ENCODE measurements around the gene DUSP6.

DUSP6 gene, protein sequence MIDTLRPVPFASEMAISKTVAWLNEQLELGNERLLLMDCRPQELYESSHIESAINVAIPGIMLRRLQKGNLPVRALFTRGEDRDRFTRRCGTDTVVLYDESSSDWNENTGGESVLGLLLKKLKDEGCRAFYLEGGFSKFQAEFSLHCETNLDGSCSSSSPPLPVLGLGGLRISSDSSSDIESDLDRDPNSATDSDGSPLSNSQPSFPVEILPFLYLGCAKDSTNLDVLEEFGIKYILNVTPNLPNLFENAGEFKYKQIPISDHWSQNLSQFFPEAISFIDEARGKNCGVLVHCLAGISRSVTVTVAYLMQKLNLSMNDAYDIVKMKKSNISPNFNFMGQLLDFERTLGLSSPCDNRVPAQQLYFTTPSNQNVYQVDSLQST

DNA sequence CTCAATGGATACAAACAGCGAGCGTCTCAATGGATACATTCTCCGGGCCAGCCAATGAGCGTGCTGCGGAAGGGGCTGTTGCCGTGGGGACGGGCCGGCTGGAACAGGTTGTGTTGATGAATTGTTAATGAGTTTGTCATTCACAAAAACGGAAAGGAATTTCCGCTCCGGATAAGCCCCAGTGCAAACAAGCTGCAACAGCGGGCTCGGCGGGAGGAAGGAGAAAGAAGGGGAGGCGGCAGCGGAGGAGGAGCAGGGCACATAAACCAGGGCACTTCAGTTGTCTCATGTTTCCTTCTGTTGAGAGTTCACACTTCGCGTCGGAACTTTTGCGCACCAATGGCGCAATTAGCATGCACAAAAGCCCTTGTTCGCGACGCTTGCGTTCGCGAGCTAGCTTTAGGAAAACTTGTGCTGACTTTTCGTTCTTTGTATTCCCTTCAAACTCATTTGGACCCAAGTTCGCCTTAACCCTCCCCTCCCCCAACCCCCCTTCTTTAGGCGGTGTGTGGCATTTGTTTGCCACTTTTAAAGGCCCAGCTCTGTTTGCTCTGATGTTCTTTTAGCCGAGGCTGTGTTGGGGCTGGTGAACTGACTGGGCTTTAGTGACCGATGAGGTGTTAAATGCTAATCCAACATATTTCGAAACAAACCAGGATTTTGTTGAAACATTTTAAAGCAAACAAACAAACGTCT, at the start of gene DUSP6:
TSS of gene DUSP6 (minus strand) at position 10 of the 696 bp plus-strand sequence. CDS start 462 bp downstream, outside the sequence.
- peak; percentile 97 for DNase-seq (ENCODE audit: low spot score)

DNA sequence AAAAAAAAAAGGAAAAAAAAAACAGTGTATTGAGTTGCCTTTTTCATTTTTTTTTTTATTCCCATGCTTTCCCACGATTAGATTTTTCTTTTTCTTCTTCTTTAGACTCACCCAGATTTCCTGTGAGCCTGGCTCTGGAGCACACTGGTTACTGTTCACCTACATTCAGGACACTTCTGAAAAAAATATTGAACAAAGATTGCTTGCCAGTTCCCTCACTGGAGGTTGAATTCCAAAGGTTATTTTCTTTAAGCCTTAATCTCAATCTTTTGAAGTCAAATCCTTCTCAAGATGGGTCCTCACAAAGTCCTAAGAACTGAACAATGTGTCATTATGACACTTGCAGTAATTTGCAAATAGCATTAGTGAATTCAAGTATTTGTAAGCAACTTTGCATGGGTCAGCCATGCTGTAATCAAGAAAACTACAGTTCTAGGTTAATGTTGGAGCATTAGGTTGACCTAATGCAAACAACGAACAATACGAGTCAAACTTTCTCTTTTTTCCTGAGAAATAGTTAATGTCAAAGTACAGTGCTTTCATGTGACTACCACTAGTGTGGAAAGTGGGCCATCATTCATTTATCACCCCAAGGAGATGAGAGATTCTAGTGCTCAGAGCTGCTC, 49.2 kb upstream of the DUSP6 start:
- no peak for DNase-seq (ENCODE audit: low spot score)

DNA sequence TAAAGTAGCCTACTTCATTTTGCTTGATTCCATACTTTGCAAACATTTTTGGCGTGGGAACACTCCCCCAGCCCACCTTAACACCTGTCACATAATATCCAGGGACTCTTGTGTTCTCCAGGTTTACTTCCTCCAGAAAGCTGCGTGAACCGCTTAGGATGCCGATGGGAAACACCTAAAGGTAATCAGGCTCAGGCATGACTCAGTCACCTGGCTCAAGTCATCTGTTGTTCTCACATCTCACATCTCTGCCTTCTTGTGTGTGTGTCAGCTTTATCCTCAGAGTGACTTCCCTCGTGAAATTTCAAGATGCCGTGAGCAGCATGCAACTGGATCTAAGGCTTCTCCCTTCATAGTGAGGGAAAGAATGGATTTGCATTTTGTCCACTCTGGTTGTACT, 48.1 kb upstream of the DUSP6 start:
- no peak for DNase-seq (ENCODE audit: low spot score)

DNA sequence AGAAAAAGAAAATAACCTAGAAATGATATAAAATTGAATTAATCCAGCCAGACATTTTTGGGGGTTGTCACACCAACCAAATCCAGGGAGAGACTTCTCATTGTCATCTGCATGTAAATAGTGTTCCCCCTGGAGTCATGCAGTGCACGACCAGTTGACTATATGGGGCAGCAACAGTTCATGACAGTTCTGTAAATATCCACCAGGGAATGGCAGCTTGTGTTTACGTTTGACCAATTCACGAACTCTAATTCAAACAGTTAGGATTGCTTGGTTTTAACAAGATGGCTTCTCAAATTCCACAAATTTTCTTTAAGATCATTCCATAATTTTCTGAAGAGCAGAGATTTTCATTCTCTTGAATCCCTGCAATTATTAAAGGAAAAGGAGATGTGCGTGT, 43.4 kb upstream of the DUSP6 start:
- no peak for DNase-seq (ENCODE audit: low spot score)

DNA sequence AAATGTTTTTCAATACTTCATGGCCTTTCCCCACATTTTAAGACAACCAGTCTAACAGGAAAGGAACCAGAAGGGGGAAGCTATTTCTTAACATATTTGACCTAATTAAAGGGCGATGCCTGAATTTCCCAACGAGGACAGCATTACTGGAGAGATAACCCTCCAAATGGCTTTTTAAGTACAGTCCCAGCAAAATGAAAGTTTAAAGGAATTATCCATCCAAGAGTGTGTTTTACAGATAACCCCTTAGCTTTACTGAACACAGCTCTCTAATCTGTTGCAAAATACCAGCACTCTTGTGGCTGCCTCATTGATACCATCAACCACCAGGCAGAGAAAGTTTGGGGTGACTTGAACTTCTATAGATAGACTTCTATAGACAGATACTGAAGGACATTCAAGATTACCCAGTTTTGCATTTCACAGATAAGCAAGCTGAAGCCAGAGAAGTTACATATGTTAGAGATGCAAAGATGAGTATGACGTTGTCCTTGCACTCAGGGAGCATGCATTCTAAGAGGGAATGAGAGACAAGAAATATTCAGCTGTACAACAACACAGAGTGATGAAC, 41.3 kb upstream of the DUSP6 start:
- no peak for DNase-seq (ENCODE audit: low spot score)

DNA sequence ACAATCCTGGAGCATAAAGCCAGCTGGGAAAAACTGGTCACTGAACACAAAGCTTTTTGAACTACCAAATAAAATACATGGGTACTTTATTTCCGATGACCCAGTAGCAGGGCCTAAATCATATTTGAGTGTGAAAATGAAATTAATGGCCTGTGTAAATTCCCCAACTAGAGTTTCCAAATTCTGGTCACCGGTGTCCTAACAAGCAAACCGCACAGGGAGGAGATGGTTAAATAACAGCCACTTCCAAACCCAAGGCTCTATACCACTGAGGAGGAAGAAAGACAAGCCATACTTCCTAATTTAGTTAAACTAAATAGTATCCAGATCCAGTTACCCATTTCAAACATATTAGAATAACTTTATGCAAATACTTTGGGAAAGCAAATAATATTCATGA, 40.1 kb upstream of the DUSP6 start:
- no peak for DNase-seq (ENCODE audit: low spot score)

DNA sequence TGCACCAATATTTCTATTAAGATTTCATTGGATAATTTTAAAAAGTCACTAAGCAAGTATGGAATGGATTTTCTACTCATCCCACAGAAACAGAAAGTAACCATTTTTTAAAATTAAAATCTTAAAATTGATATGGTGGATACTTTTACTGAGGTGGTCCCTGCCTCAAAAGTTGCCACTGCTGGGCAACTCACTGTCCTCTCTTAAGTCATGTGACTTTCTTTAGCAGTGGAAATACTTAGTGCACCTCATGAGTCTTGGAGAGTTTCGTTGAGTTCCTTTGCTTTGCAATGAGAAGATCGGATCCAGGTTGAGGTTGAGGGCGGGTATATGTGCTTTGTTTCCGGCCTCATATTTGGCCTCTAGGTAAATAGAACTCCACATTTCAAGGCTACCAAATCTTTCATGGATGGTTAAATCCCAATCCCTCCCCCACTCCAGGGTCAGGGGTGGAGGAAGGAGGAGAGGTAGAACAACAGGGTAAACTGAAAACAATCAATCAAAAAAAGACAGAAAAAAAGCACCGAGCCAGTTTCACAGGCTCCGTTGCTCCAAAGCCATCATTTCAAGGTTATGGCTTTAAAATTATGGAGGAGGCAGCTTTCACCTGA, 39.5 kb upstream of the DUSP6 start:
- DNase-seq (ENCODE audit: low spot score), result no peak

DNA sequence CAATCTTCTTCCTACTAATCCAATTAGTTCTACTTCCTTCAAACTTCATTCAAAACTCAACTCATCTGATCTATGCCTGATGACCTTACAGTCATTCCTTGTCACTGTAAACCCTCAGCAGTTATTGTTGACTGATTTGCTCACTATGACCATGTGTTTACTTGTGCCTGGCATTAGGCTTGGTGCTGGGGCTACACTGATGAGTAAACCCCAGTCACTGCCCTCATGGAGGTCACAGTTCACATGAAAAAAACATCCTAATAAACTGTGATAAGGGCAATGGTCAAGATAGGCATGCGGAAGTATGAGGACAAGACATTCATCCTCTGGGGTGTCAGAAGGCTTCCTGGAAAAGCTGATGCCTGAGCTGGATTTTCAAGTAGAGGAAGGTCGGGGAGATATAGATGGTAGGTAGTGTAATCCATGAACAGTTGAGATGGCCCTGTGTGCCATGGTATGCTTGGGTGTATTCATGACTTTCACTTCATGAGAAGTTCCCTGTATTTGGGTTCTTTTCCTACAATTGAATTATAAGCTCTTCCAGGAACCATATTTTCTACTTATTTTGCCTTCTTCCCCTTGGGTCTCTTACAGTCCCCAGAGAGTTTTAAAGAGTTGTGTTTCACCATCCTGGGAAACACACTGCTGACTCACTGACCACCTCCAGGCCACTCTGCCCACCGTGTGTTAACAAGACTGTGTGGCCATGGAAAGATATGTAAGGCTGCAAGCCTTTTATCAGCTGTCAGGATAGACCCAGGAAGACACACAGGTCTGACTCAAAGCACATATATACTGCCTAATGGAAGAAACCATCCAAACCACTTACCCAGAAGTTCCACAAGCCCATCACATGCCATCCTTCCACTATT, 38.7 kb upstream of the DUSP6 start:
- DNase-seq (ENCODE audit: low spot score), result no peak

DNA sequence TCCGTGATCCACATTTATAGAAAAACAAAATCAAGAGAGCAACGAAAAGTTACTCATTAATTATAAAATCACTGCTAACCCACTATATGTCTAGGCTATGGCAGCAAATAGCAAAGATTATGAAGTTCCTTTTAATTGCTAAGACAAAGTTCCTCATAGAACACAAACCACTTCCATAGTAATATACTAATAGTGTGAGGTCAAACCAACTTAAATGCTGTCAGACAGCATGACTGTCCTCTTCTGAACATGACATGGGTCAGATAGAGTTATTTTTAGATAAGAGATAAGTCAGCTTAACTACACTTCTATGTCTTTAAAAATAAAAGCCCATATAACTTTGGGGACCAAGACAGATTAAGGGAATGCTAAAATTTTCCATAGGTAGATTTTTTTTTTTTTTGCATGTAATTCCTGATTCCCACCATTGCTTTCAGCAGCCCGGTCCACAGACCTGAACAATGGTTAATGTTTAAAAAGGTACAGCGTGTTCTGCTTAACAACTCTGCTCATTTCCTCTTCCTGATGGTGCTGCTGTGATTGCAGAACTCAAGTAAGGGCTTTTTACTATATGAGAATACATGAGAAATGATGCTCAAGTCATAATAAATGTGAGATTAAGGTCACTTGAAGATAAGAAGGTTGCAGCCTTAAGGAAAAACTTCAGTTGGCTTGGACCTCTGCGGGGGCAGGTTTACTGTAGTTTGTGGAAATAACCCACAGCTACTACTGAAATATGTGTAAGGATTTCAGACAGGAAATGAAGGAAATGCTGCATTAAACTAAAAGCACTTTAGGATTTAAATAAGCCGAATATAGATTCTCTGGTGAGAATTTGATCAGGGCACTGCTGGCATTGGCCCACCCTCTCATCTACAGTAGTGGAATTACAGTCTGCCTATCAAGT, 37.7 kb upstream of the DUSP6 start:
- no peak for DNase-seq (ENCODE audit: low spot score)

DNA sequence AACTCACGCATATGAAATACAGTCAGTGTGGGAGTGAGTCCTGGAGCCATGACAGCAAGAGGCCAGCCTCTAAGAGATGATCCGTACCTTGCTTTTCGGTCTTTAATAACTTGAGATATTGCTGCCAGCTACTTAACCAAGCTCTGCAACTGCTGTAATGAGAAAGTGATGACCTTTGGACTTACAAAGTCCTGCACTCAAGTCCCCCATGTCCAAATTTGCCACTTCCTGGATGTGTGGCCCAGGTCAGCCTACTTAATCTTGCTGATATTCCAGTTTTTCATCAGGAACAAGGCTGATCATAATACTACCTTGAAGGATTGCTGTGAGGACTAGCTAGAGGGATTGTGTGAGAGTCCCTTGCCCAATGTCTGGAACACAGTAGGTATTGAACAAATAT, 33.8 kb upstream of the DUSP6 start:
- DNase-seq (ENCODE audit: low spot score), result no peak

DNA sequence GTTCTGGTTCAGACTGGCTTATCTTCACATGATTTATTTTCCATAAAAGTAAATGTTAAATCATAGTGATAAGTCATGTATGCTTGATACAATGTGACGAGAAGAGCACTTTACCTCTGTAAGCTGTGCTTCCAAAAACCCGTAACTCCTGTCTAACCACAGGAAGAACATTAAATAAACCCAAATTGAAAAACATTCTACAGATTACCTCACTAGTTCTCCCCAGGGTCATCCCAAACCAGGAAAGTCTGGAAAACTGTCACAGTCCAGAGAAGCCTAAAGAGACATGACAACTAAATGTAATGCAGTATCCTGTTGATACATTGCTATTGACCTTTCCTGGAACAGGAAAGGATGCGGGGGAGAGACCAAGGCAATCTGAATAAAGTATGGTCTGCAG, 32.5 kb upstream of the DUSP6 start:
- no peak for DNase-seq (ENCODE audit: low spot score)

DNA sequence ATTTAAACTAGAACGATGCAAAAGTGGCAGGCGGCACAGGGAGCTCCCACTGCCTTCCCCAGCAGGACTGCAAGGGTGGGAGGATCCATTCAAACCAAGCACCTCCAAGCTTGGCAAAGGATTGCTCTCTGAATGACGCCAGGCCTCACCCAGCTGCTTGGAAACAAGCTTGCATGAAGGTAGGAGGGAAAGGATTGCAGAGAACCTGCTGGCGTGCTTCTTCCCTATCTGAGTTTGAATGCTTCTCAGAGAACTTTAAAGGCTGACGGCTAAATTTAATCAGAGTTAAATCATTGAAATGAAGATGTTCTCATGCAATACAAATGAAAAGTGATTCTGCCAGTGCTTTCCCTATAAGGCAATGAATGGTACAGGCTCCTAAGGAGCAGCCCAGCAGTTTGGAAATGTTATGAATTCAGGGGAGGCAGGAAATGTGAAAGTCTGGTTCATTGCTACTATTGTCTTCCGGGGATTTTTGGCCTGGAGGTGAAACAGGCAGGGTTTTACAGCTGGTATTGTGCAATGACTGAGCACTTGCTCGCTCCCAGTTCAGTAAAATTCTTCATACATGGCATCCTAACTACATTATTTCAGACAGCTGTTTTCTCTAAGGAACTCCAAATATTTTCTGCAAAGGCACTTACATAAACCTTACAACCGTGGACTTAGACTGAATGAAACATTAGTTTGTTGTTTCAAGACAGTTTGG, 31.9 kb upstream of the DUSP6 start:
- DNase-seq (ENCODE audit: low spot score), result no peak

DNA sequence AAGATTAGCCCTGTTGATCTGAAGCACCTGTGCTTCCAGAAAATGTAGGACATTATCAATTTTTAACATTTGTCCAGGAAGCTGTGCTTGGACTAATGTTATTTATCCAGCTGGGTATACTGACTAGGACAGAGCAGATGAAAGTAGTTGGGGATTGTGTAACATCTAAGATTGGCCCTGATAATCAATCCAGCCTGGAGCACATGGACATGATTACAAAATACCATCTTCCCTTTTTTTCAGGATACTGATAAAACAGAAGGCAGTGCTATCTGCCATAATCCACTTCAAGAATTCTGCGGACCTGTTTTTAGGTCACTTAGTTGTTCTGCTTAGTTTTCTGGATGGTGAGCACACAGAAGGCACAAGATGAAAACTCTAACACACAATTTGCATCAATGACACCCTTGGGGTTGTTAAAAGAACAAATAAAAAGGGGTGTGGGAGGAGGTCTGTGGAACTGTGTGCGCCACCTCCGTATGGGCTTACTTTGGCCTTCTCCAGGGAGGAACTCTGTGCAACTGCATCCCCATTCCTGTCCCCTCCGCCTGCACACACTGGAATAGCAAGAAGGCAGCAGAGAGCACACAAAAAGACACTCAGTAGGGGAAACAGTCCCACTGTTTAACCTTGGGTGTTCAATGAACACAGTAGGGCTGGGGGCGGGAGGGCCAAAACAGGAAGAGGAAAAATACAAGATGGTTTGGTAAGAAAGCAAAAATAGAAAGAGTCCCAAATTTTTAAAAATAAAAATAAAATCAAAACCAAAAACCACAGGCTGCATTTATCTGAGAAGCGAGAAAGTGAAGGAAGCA, 31.1 kb upstream of the DUSP6 start:
- no peak for DNase-seq (ENCODE audit: low spot score)

DNA sequence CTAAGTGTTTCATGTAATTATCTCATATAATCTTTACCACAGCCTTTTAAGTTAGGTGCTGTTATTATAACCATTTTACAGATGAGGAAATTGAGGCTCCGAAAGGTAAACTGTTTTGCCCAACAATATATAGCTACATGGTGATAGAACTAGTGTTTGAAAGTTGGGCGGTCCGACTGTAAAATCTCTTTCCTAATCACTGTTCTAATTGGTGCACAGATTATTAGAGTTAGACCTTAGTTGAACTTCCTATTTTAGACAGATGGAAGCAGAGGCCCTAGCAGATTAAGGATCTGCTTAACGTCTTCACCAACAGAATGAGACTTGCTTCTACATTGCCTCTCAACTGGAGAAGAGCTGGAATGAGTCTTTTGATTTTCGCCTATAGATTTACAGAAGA, 30.0 kb upstream of the DUSP6 start:
- DNase-seq (ENCODE audit: low spot score), result no peak

DNA sequence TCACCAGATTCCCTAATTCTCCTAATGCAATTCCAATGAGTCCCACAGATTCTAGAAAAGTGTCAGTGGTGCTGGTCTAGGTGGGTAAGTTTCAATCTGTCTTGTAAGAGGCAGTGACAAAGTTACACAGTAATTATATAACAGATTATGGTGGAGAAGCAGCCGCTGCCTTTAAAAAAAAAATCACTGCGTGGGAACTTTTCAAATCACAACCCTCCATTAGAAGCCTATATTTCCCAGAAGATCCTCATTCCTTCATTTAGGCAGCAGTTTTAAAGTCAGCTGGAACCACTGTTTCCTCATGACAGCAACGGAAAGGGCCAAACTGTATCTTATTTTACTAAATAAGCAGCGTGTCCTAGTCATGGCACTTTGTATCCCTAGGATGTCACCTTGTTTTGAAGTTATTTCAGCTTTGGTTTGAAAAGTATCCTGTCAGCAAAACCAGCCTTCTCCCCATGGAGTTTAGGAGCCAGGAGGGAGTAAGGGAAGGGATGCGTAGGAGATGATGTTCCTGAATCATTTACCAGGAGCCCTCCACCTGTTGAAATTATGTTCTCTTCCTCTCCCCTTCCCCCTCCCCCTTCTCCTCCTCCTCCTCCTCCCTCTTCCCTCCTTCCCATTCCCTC, 27.7 kb upstream of the DUSP6 start:
- DNase-seq (ENCODE audit: low spot score), result no peak

DNA sequence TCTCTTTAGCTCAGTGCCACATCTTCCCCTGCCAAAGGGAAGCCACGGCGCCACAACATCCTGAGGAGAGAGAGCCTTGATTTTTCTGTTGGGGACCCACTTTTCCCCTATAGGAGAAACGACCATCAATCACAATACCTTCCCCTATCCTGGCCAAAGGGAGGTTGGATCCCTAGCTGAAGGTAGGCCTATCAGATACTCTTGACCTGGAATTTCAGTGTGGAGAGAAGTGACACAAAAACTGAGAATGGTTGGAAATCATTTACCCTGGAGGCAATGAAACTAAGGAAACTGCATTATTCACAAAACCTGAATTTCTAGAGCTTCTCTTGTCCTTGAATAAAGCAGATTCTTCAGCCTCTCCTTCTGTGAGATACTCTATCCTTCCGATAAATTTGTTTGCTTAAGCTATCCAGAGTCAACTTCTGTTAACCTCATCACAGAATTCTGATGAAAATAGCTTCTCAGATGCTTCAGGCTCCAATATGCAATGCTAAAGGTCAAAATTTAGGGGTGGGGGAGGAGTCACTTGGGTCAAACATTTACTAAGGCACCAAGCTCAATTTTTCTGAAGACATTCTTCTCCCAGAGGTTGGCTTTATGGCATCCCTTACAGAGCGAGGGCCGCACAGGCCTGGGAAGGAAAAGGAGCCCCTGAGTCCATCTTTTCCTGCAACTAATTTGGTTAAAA, 27.0 kb upstream of the DUSP6 start:
- DNase-seq (ENCODE audit: low spot score), result no peak

DNA sequence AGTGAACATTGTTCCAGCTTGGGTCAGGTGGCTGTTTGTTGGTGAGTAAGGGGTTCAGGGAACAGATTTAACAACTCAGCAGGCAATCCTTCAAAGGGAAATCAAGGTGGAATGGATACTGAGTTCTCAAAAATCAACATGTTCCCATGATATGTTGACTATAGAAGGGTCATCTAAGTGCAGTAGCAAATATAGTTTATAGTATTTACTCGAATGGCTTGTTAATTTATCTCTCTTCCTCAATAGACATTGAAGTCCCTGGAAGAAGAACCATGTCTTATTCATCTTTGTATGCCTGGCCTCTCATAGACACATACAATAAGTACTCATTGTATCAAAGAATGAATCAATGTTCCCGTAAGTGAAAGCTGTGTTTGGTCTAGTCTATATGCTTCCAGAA, 24.5 kb upstream of the DUSP6 start:
- no peak for DNase-seq (ENCODE audit: low spot score)

DNA sequence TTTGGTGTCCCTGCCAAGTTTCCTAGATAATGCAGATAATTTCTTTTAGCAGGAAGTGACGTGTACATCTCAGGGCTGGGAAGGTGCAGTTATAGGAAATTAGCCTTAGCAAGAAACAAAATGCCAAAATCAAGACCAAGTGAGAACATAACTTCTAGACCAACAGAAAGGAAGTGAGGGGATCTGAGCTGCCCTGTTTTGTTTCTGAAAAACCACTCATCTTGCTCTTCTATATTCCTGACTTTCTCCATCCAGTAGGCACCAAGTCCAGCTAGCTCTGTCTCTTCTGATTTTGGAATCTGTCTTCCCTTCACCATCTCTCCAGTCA, 23.9 kb upstream of the DUSP6 start:
- no peak for DNase-seq (ENCODE audit: low spot score)
